Heart left ventricle (tissue), 16 donors: ENCODE data around the gene DIDO1. TPM values are rescaled to one million over a fixed set of nuclear protein-coding genes. Genes with fewer than 3 reads are reported as not detected.
"Not testable (repeated sequence)": the region's sequence is repeated elsewhere in the genome, so short reads cannot be mapped to it uniquely, and the experiment has no call there.

ENCODE experiments used
- ATAC-seq, 4 donors: fragments of 200-7000 bp; cut with Tn5 transposase; one replicate each; pipeline ENCODE4 v1.9.1; 2020 to 2022; ENCODE audit warnings: moderate library complexity in 4 of 4, mild to moderate bottlenecking in 3 of 4, moderate number of reproducible peaks in 1 of 4
- DNase-seq, 5 donors: peaks; one replicate each; pipeline ENCODE4 v3.0.0-alpha.2; 2020
- H3K27ac ChIP-seq, 12 donors: fragments of 200-600 bp; sonication (generic) in 4 of 12; one replicate each; pipeline versions ENCODE4 v1.5.0 to v1.8.0; 2016 to 2022; ENCODE audit warnings: mild to moderate bottlenecking in 2 of 12
- H3K27me3 ChIP-seq, 9 donors: fragments of 200-600 bp; sonication (generic) in 2 of 9; one replicate each; pipeline versions ENCODE4 v1.5.1 to v1.8.0; 2016 to 2022; ENCODE audit warnings: mild to moderate bottlenecking in 3 of 9
- H3K36me3 ChIP-seq, 9 donors: fragments of 200-600 bp; sonication (generic) in 2 of 9; one replicate each; pipeline versions ENCODE4 v1.5.0 to v1.8.0; 2018 to 2022; ENCODE audit warnings: mild to moderate bottlenecking in 2 of 9
- H3K4me1 ChIP-seq, 12 donors: fragments of 200-600 bp; sonication (generic) in 4 of 12; one replicate each; pipeline versions ENCODE4 v1.5.0 to v1.8.0; 2016 to 2022; ENCODE audit warnings: mild to moderate bottlenecking in 3 of 12
- H3K4me3 ChIP-seq, 12 donors: fragments of 200-600 bp; sonication (generic) in 4 of 12; one replicate each; pipeline versions ENCODE4 v1.5.0 to v1.8.0; 2017 to 2022; ENCODE audit warnings: mild to moderate bottlenecking in 9 of 12, moderate library complexity in 4 of 12
- H3K9me3 ChIP-seq, 12 donors: fragments of 200-600 bp; sonication (generic) in 4 of 12; one replicate each; pipeline versions ENCODE4 v1.5.0 to v1.8.0; 2016 to 2022; ENCODE audit warnings: mild to moderate bottlenecking in 1 of 12
- POLR2A ChIP-seq, 2 donors: fragments of 450-650 bp; IDR thresholded peaks; one replicate each; pipeline ENCODE4 v1.6.1; 2017; ENCODE audit warnings: antibody characterized with exemption in 2 of 2, mild to moderate bottlenecking in 2 of 2, moderate library complexity in 2 of 2
- WGBS, 4 donors: extraction: QIAGEN DNeasy Blood & Tissue Kit in 2 of 4; methylation state at CpG; one replicate each; pipeline versions ENCODE4 v1.1.5 to v1.1.7; 2013 to 2018; 5-methylcytosine and 5-hydroxymethylcytosine counted together
- intact Hi-C, 10 donors: fragments of 100-400 bp; cut with DNase I; formaldehyde crosslinking; loops; one replicate each; pipeline versions ENCODE4 v1.11.1 to v1.14.2; 2022
- polyA plus RNA-seq, 2 donors: library from polyadenylated mRNA; stranded (reverse); fragments of 200-250 nt; gene quantifications; one replicate each; pipeline ENCODE4 v1.2.3, GENCODE V29; 2013
- total RNA-seq, 9 donors: library from RNA; depleted of rRNA in 2 of 9; stranded (reverse); fragments of >200 nt in 2 of 9; fragmentation: NEBNext Ultra II Directional in 3 of 9; extraction: Animal tissue kit (Norgen Biotek cat#: 25700) in 3 of 9; gene quantifications; one replicate each; pipeline versions ENCODE4 v1.1.0 to v1.2.4, GENCODE V29; 2016 to 2023
- TF ChIP-seq, protein P1 (sequence below), 12 donors: fragments of 200-600 bp; sonication (generic) in 4 of 12; IDR thresholded peaks; one replicate each; pipeline versions ENCODE4 v1.5.0 to v1.8.0; 2018 to 2022; ENCODE audit warnings: antibody characterized with exemption in 12 of 12, mild to moderate bottlenecking in 5 of 12
- donor health status: ischemic (EF 13 %, LVEDD 7.1; RV severe dilation, severe dysfunction).
- donor health status: healthy with polysubstance abuse.
- donor health status: DM: no; HTN: yes; CAD: no.
- donor health status: DM: no; HTN: no; CAD: no.
- donor health status: ischemic (EF 25% LVEDD 6.9; RV normal size, moderate dysfunction).
- donor health status: ischemic (EF 25% LVEDD 5.7; RV mildly dilated, moderate dysfunction).
- donor health status: healthy.
- donor health status: DM: yes; HTN: yes; CAD: no.
- donor health status: ischemic (EF 35%, LVEDD 5.7; RV mildly dilated, moderate dysfunction).
- donor health status: nonischemic (EF 11% LVEDD 7.7; RV severe dilation, severe dysfunction).
- donor health status: DM: yes; HTN: yes; CAD: no.
- donor health status: PGD.
- donor health status: ischemic (EF 29% LVEDD 5.4; RV normal size, mild dysfunction).
- donor health status: nonischemic (EF 23%, LVEDD 6.1; RV moderate dilation, normal function).

Gene DIDO1
- total and polyA plus RNA-seq, 11 donors, result 16.5 to 46.2 (median 38.4) TPM

DNA sequence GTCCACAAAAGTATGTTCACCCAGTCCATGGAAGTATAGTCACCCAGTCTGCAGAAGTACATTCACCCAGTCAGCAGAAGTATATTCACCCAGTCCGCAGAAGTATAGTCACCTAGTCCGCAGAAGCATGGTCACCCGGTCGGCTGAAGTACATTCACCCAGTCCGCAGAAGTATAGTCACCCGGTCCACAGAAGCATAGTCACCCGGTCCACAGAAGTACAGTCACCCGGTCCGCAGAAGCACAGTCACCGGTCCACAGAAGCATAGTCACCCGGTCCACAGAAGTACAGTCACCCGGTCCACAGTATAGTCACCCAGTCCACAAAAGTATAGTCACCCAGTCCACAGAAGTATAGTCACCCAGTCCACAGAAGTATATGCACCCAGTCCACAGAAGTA is 73.5 kb downstream of the DIDO1 start:
- peaks cover 0 to 53% (median 36%) of the 10 kb centered on the region in 9 donors for H3K36me3 ChIP-seq
- intact Hi-C loops, result no loop called here
- H3K4me3 ChIP-seq, result no peak overlapping the region
- no peaks in the 10 kb centered on the region for H3K4me1 ChIP-seq
- H3K27me3 ChIP-seq, result no peaks in the 10 kb centered on the region
- no peak for TF ChIP-seq POLR2A (IDR thresholded peaks at IDR 0.05)
- TF ChIP-seq, protein P1, sequence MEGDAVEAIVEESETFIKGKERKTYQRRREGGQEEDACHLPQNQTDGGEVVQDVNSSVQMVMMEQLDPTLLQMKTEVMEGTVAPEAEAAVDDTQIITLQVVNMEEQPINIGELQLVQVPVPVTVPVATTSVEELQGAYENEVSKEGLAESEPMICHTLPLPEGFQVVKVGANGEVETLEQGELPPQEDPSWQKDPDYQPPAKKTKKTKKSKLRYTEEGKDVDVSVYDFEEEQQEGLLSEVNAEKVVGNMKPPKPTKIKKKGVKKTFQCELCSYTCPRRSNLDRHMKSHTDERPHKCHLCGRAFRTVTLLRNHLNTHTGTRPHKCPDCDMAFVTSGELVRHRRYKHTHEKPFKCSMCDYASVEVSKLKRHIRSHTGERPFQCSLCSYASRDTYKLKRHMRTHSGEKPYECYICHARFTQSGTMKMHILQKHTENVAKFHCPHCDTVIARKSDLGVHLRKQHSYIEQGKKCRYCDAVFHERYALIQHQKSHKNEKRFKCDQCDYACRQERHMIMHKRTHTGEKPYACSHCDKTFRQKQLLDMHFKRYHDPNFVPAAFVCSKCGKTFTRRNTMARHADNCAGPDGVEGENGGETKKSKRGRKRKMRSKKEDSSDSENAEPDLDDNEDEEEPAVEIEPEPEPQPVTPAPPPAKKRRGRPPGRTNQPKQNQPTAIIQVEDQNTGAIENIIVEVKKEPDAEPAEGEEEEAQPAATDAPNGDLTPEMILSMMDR (IDR thresholded peaks at IDR 0.05), result no peak
- no peak for ATAC-seq
- no peak overlapping the region for H3K27ac ChIP-seq
- no peak for DNase-seq
- 94 to 97% (median 96%) methylated on average over 12 of the region's 12 CpGs for WGBS, 4 donors
- H3K9me3 ChIP-seq, result no peaks in the 10 kb centered on the region

DNA sequence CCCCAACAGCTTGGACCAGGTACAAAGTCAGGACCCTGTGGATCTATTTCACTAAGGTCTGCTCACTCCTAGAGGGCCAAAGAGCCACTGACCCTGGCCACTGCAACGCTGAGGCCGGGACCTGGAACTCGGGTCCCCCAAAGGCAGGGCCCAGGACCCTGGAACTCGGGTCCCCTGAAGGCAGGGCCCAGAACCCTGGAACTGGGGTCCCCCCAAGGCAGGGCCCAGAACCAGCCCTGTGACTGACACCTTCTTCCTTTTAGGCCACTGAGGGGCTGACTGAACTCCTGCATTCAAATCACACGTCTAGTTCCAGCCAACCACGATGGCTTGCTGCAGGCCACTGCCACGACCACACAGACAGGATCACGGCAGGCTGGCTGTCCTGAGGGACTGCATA is 74.1 kb downstream of the DIDO1 start:
- TF ChIP-seq, protein P1 (IDR thresholded peaks at IDR 0.05), result no peak
- no peak for TF ChIP-seq POLR2A (IDR thresholded peaks at IDR 0.05)
- no peak for DNase-seq
- H3K27ac ChIP-seq, result no peak overlapping the region
- no peaks in the 10 kb centered on the region for H3K9me3 ChIP-seq
- ATAC-seq, result no peak
- H3K27me3 ChIP-seq, result no peaks in the 10 kb centered on the region
- intact Hi-C loops, result no loop called here
- H3K4me3 ChIP-seq, result no peak overlapping the region
- peaks cover 0 to 48% (median 34%) of the 10 kb centered on the region in 9 donors for H3K36me3 ChIP-seq
- no peaks in the 10 kb centered on the region for H3K4me1 ChIP-seq
- WGBS, 4 donors, result 92 to 96% (median 93%) methylated on average over 6 to 8 of the region's 8 CpGs

DNA sequence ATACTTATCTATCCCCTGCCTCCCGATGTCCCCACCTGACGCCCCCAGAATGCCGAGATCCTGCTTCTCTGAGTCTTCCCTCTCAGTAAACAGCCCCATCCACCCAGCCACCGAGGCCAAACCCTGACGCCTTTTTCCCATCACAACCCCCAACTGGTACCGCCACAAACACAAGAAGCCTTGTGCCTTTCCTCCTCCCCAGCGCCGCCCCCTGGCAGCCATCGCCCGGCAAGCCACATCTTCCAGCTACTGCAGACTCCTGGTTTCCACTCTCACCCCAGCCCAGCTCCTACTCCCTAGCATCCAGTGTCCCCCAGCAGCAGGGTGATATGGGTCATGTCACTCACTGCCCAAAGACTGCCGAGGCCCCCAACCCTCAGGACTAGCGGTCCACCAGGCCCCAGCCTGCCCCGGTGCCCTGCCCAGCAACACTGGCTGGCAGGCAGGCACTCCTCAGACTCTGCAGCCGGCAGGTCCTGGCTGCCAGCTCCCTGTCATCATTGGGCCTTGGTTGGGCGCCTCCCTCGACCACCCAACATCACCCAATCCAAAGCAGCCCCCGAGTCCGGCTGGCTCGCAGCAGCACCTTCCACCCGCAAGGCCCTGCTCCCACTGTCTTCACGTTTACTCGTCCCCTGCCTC is 75.9 kb downstream of the DIDO1 start:
- no peaks in the 10 kb centered on the region for H3K9me3 ChIP-seq
- no peak for ATAC-seq
- H3K4me1 ChIP-seq, result no peaks in the 10 kb centered on the region
- H3K27me3 ChIP-seq, result no peaks in the 10 kb centered on the region
- H3K27ac ChIP-seq, result no peak overlapping the region
- H3K4me3 ChIP-seq, result no peak overlapping the region
- no peak for DNase-seq
- TF ChIP-seq POLR2A (IDR thresholded peaks at IDR 0.05), result no peak
- TF ChIP-seq, protein P1 (IDR thresholded peaks at IDR 0.05), result no peak
- intact Hi-C loops, result no loop called here
- WGBS, 4 donors, result 85 to 93% (median 90%) methylated on average over 21 to 22 of the region's 22 CpGs
- peaks cover 0 to 39% (median 25%) of the 10 kb centered on the region in 9 donors for H3K36me3 ChIP-seq

DNA sequence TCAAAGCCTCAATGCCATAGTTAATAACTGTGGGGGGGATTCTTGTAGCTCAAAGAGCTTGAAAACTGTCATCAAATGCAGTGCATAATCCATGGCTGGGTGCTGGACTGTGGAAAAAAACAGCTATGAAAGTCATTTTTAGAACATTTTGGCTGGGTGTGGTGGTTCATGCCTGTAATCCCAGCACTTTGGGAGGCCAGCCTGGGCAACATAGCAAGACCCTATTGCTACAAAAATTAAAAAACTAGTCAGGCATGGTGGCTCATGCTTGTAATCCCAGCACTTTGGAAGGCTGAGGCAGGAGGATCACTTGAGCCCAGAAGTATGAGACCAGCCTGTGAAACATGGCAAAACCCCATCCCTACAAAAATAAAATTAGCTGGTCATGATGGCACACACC is 76.9 kb downstream of the DIDO1 start:
- TF ChIP-seq POLR2A (IDR thresholded peaks at IDR 0.05), result no peak
- Histone ChIP-seq H3K27ac (no peak overlapping the region), H3K36me3 (peaks cover 0 to 32% (median 24%) of the 10 kb centered on the region in 9 donors), H3K4me1 (no peaks in the 10 kb centered on the region), H3K9me3 (no peaks in the 10 kb centered on the region), H3K4me3 (no peak overlapping the region), H3K27me3 (no peaks in the 10 kb centered on the region)
- ATAC-seq, result no peak
- no peak for DNase-seq
- intact Hi-C loops, result no loop called here

DNA sequence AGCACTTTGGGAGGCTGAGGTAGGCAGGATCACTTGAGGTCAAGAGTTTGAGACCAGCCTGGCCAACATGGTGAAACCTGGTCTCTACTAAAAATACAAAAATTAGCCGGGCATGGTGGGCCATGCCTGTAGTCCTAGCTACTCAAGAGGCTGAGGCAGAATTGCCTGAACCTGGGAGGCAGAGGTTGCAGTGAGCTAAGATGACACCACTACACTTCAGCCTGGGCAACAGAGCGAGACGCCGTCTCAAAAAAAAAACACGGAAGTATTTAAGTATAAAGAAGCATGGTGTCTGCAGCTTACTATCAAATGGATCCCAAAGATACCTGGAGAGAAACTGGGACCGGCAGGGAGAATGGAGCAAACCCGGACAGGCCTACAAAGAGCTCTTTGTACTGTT is 77.4 kb downstream of the DIDO1 start:
- peaks cover 0 to 27% (median 19%) of the 10 kb centered on the region in 9 donors for H3K36me3 ChIP-seq
- H3K27ac ChIP-seq, H3K4me3 ChIP-seq, H3K9me3 ChIP-seq, H3K4me1 ChIP-seq, H3K27me3 ChIP-seq, intact Hi-C loops, DNase-seq, ATAC-seq: not testable (repeated sequence)
- WGBS, 4 donors, result 96 to 98% (median 97%) methylated on average over 7 of the region's 7 CpGs
